ENCODE results near the gene CERS2. TPM values are rescaled to one million over a fixed set of nuclear protein-coding genes. Genes with fewer than 3 reads are reported as not detected.
A peak's percentile ranks its signal among the peaks of the same experiment; 100 is the strongest.

Gene CERS2
- total and polyA plus RNA-seq, 2 of the 13 experiments (the other 11 are each of a cell fraction or from before 2014, with no cell fraction given), result 269 to 298 TPM

DNA sequence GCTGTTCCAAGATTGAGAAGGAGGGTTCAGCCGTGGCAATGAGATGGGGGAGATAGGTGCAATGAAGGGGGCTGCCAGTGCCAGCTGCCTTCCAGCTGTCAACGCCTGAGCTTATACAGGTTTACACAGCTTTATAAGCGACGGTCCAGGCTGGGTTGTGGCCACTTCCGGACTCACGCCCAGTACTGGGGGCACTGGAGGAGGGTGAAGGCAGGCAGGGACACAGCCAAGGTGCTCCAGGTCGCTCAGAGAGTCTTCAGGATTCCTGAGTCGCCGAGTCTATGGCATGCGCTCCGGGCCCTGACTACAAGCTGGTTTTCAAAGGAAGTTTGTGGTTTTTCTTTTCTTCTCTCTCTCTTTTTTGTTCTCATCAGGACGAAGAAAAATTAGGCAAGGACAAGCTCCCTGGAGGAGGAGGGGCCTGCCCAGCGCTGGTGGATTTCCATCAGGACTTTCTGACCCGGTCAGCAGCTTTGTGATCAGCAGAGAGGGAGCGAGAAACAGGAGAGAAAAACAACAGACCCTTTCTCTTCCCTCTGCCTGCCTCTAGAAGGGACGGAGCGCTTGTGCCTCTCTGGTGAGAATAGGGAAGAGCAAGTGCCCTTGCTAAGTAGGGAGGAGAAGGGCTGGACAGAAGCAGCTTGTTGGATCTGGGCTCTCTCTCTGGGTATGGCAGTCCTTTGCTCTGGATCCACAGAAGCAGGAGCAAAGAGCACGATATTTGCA, 31.9 kb upstream of the CERS2 start, which contains the start of gene MINDY1 (continued):
- TF ChIP-seq TAF1 (CRISPR knock-in tag; IDR thresholded peaks at IDR 0.05) (peak; percentile 61; the same call in 1 of the 2 replicates), ZNF333 (CRISPR knock-in tag; IDR thresholded peaks at IDR 0.05; ENCODE audit: borderline replicate concordance) (no peak), ZNF180 (CRISPR knock-in tag; IDR thresholded peaks at IDR 0.05; ENCODE audit: borderline replicate concordance, low read depth) (no peak), NR2C2 (CRISPR knock-in tag; IDR thresholded peaks at IDR 0.05; ENCODE audit: borderline replicate concordance) (0 out of 2 replicates have a peak, but pooled peaks have one; percentile 14), PLRG1 (conservative IDR thresholded peaks at IDR 0.05) (no peak), POLR2G (IDR thresholded peaks at IDR 0.05; ENCODE audit: low read depth, low read length) (peak; percentile 79), MIER2 (CRISPR knock-in tag; IDR thresholded peaks at IDR 0.05) (peak; percentile 80), SOX13 (IDR thresholded peaks at IDR 0.05) (no peak), SOX13 (CRISPR knock-in tag; conservative IDR thresholded peaks at IDR 0.05 in 1 of 2, IDR thresholded peaks at IDR 0.05 in 1 of 2) (peak in 1 of 2 experiments; percentile 64; a peak in 2 of 4 replicates), KAT8 (CRISPR knock-in tag; IDR thresholded peaks at IDR 0.05) (peak; percentile 37), JDP2 (CRISPR knock-in tag; IDR thresholded peaks at IDR 0.05; ENCODE audit: borderline replicate concordance) (no peak), POLR2A (IDR thresholded peaks at IDR 0.05; ENCODE audit: insufficient read depth in 1 of 2, low read depth in 2 of 2, low read length in 2 of 2) (peak; percentile 51 to 85; a peak in 3 of 4 replicates), NFE2L2 (IDR thresholded peaks at IDR 0.05; ENCODE audit: low read length) (no peak), FOXJ3 (CRISPR knock-in tag; IDR thresholded peaks at IDR 0.05; ENCODE audit: borderline replicate concordance) (peak; percentile 16; the same call in 1 of the 2 replicates), SNAI1 (CRISPR knock-in tag; IDR thresholded peaks at IDR 0.05; ENCODE audit: borderline replicate concordance) (0 out of 2 replicates have a peak, but pooled peaks have one; percentile 28), MYC (CRISPR knock-in tag; IDR thresholded peaks at IDR 0.05; ENCODE audit: borderline replicate concordance) (peak; percentile 43; the same call in 1 of the 2 replicates), TCF7L2 (IDR thresholded peaks at IDR 0.05; ENCODE audit: low read depth, low read length) (no peak), ZNF768 (CRISPR knock-in tag; IDR thresholded peaks at IDR 0.05) (no peak), XRCC5 (optimal IDR thresholded peaks at IDR 0.05; ENCODE audit: low read length) (peak; percentile 80), MED1 (CRISPR knock-in tag; IDR thresholded peaks at IDR 0.05) (peak; percentile 32; the same call in 1 of the 2 replicates), RCOR2 (CRISPR knock-in tag; IDR thresholded peaks at IDR 0.05) (0 out of 2 replicates have a peak, but pooled peaks have one; percentile 9)
- TF ChIP-seq, protein P1, sequence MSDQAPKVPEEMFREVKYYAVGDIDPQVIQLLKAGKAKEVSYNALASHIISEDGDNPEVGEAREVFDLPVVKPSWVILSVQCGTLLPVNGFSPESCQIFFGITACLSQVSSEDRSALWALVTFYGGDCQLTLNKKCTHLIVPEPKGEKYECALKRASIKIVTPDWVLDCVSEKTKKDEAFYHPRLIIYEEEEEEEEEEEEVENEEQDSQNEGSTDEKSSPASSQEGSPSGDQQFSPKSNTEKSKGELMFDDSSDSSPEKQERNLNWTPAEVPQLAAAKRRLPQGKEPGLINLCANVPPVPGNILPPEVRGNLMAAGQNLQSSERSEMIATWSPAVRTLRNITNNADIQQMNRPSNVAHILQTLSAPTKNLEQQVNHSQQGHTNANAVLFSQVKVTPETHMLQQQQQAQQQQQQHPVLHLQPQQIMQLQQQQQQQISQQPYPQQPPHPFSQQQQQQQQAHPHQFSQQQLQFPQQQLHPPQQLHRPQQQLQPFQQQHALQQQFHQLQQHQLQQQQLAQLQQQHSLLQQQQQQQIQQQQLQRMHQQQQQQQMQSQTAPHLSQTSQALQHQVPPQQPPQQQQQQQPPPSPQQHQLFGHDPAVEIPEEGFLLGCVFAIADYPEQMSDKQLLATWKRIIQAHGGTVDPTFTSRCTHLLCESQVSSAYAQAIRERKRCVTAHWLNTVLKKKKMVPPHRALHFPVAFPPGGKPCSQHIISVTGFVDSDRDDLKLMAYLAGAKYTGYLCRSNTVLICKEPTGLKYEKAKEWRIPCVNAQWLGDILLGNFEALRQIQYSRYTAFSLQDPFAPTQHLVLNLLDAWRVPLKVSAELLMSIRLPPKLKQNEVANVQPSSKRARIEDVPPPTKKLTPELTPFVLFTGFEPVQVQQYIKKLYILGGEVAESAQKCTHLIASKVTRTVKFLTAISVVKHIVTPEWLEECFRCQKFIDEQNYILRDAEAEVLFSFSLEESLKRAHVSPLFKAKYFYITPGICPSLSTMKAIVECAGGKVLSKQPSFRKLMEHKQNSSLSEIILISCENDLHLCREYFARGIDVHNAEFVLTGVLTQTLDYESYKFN (CRISPR knock-in tag; conservative IDR thresholded peaks at IDR 0.05), result peak; percentile 34; the same call in 1 of the 2 replicates
- TF ChIP-seq, protein P2, sequence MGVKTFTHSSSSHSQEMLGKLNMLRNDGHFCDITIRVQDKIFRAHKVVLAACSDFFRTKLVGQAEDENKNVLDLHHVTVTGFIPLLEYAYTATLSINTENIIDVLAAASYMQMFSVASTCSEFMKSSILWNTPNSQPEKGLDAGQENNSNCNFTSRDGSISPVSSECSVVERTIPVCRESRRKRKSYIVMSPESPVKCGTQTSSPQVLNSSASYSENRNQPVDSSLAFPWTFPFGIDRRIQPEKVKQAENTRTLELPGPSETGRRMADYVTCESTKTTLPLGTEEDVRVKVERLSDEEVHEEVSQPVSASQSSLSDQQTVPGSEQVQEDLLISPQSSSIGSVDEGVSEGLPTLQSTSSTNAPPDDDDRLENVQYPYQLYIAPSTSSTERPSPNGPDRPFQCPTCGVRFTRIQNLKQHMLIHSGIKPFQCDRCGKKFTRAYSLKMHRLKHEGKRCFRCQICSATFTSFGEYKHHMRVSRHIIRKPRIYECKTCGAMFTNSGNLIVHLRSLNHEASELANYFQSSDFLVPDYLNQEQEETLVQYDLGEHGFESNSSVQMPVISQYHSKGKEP (CRISPR knock-in tag; IDR thresholded peaks at IDR 0.05), result no peak
- TF ChIP-seq, protein P3, sequence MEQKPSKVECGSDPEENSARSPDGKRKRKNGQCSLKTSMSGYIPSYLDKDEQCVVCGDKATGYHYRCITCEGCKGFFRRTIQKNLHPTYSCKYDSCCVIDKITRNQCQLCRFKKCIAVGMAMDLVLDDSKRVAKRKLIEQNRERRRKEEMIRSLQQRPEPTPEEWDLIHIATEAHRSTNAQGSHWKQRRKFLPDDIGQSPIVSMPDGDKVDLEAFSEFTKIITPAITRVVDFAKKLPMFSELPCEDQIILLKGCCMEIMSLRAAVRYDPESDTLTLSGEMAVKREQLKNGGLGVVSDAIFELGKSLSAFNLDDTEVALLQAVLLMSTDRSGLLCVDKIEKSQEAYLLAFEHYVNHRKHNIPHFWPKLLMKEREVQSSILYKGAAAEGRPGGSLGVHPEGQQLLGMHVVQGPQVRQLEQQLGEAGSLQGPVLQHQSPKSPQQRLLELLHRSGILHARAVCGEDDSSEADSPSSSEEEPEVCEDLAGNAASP (CRISPR knock-in tag; IDR thresholded peaks at IDR 0.05; ENCODE audit: borderline replicate concordance), result no peak
